Left lung (tissue), 10 donors: ENCODE results near the gene TMEM74B. TPM values are rescaled to one million over a fixed set of nuclear protein-coding genes. Genes with fewer than 3 reads are reported as not detected.
A peak's percentile ranks its signal among the peaks of the same experiment; 100 is the strongest.

Experiments
- ATAC-seq: fragments of 200-7000 bp; cut with Tn5 transposase; one replicate; pipeline ENCODE4 v1.9.1; 2020; ENCODE audit warnings: moderate library complexity
- DNase-seq, 4 donors: peaks; one replicate each; pipeline ENCODE4 v3.0.0-alpha.2; 2013 to 2020
- H3K27ac ChIP-seq, 2 donors: fragments of 200-600 bp; sonication (generic) in 1 of 2; one replicate each; pipeline versions ENCODE4 v1.5.0 to v1.8.0; 2020 to 2021
- H3K27me3 ChIP-seq, 2 donors: fragments of 200-600 bp; sonication (generic) in 1 of 2; one replicate each; pipeline versions ENCODE4 v1.5.0 to v1.8.0; 2020 to 2021
- H3K36me3 ChIP-seq, 2 donors: fragments of 200-600 bp; sonication (generic) in 1 of 2; one replicate each; pipeline versions ENCODE4 v1.5.0 to v1.8.0; 2020 to 2021
- H3K4me1 ChIP-seq, 2 donors: fragments of 200-600 bp; one replicate each; pipeline ENCODE4 v1.8.0; 2021
- H3K4me3 ChIP-seq, 2 donors: fragments of 200-600 bp; sonication (generic) in 1 of 2; one replicate each; pipeline versions ENCODE4 v1.5.0 to v1.8.0; 2020 to 2021; ENCODE audit warnings: mild to moderate bottlenecking in 1 of 2
- H3K9me3 ChIP-seq, 2 donors: fragments of 200-600 bp; sonication (generic) in 1 of 2; one replicate each; pipeline versions ENCODE4 v1.5.0 to v1.8.0; 2020 to 2021
- intact Hi-C, 2 donors: fragments of 100-400 bp; cut with DNase I; formaldehyde crosslinking; loops; one replicate each; pipeline versions ENCODE4 v1.11.2 to v1.14.2; 2022
- polyA plus RNA-seq, 6 donors: library from polyadenylated mRNA; unstranded; fragments of 120-200 nt; gene quantifications; one replicate each; pipeline ENCODE4 v1.2.1, GENCODE V29; 2013; ENCODE audit not compliant: insufficient read length in 6 of 6
- total RNA-seq, 2 donors: library from RNA; stranded (reverse); fragmentation: NEBNext Ultra II Directional; extraction: Animal tissue kit (Norgen Biotek cat#: 25700); gene quantifications; one replicate each; pipeline ENCODE4 v1.2.1, GENCODE V29; 2021
- TF ChIP-seq, protein P1 (sequence below), 2 donors: fragments of 200-600 bp; sonication (generic) in 1 of 2; IDR thresholded peaks; one replicate each; pipeline versions ENCODE4 v1.5.0 to v1.8.0; 2021; ENCODE audit warnings: antibody characterized with exemption in 2 of 2
- donor health status: DM: no; HTN: yes; CAD: no.
- donor health status: DM: no; HTN: no; CAD: no.

The TMEM74B gene
- total and polyA plus RNA-seq, 8 donors: 4.0 to 16.3 (median 13.0) TPM

DNA sequence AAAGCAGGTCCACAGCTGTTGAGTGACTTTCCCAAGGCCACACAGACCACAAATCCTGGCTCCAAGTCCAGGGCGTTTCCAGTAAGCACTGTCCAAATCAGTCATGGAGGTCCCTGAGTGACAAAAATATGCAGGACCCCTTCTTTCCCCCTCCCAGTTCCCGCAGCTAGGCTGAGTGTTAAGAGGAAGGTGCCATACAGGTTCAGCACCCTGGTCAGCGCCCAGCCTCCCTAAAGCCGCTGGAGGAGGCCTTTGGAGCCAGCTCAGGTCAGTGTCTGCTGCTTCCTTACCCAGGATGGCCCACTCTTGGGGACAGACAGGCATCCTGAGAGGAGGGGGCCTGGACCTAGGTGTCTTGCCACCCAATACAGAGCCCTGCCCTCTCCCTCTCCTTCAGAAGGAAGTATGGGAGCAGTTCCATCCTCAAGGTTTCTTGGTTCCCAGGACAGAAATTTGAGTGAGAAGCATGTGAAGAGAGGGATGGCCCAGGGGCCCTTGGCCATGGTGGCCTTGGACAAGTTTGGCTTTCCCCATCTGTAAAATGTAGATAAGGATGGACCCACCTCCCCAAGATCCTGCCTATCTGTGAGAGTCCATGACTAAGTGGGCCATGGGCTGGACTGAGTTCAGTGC lies 13.2 kb downstream of the TMEM74B start:
- Histone ChIP-seq H3K27me3 (no peaks in the 10 kb centered on the region), H3K4me1 (no peaks in the 10 kb centered on the region), H3K4me3 (no peak overlapping the region), H3K27ac (no peak overlapping the region), H3K36me3 (peaks cover 0 to 93% of the 10 kb centered on the region in 2 donors), H3K9me3 (no peaks in the 10 kb centered on the region)
- intact Hi-C loops: no loop called here
- DNase-seq: peak in 2 of 4 donors; percentile 18 to 42
- TF ChIP-seq, protein P1, sequence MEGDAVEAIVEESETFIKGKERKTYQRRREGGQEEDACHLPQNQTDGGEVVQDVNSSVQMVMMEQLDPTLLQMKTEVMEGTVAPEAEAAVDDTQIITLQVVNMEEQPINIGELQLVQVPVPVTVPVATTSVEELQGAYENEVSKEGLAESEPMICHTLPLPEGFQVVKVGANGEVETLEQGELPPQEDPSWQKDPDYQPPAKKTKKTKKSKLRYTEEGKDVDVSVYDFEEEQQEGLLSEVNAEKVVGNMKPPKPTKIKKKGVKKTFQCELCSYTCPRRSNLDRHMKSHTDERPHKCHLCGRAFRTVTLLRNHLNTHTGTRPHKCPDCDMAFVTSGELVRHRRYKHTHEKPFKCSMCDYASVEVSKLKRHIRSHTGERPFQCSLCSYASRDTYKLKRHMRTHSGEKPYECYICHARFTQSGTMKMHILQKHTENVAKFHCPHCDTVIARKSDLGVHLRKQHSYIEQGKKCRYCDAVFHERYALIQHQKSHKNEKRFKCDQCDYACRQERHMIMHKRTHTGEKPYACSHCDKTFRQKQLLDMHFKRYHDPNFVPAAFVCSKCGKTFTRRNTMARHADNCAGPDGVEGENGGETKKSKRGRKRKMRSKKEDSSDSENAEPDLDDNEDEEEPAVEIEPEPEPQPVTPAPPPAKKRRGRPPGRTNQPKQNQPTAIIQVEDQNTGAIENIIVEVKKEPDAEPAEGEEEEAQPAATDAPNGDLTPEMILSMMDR (IDR thresholded peaks at IDR 0.05): no peak
- peak; percentile 49 for ATAC-seq

DNA sequence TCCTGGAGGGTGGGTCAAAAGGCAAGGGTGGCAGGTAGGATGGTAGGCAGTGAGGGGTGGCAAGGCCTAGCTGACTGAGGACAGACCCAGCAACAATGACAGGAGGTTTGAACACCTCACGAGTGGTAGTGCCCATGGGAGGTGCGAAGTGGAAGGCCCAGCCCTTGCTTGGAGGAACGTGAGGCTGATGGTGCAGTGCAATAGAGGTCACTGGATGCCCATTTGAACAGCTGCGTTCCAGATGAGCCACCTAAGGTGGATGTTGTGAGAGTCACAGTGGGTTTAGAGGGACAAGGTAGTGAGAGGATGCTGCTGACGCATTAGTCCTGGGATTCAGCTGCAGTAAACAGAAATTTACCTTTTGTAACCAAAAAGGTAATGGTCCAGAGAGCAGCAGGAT lies 15.6 kb downstream of the TMEM74B start:
- DNase-seq (no peak), ATAC-seq (no peak)
- H3K27me3 ChIP-seq: no peaks in the 10 kb centered on the region
- H3K4me1 ChIP-seq: no peaks in the 10 kb centered on the region
- no peak overlapping the region for H3K4me3 ChIP-seq
- H3K36me3 ChIP-seq: peaks cover 0 to 93% of the 10 kb centered on the region in 2 donors
- intact Hi-C loops: no loop called here
- H3K9me3 ChIP-seq: no peaks in the 10 kb centered on the region
- no peak overlapping the region for H3K27ac ChIP-seq
- TF ChIP-seq, protein P1 (IDR thresholded peaks at IDR 0.05): no peak

DNA sequence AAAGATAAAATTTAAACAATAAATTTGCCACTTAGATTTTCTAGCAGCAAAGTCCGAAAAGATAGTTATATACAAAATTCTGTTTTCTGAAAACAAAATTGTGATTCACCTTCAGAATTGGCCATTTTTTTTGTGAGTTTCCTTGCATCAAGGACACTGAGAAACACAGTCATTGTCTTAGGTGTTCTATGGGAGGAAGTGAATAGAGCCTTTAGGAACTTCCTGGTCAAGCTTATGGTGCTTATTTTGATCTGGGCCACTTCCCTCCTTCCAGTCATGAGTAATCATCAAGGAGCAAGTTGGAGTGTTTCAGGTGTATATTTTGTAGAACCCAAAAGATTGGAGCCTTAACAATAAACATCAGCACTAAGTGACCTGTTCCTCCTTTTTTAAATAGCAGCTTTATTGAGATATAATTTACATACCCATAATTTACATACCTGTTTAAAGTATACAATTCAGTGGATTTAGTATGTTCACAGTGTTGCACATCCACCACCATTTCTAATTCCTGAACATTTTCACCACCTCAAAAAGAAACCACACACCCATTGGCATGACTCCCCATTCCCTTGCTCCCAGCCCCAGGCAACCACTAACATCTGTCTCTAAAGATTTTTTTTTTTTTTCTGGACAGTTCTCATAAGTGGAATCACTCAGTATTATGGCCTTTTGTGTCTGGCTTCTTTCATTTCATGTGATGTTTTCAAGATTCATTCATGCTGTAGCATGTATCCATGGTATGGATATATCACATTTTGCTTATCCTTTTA lies 17.6 kb downstream of the TMEM74B start:
- Histone ChIP-seq H3K4me1 (no peaks in the 10 kb centered on the region), H3K36me3 (peaks cover 0 to 99% of the 10 kb centered on the region in 2 donors), H3K27ac (no peak overlapping the region), H3K27me3 (no peaks in the 10 kb centered on the region), H3K9me3 (no peaks in the 10 kb centered on the region), H3K4me3 (no peak overlapping the region)
- no peak for DNase-seq
- TF ChIP-seq, protein P1 (IDR thresholded peaks at IDR 0.05): no peak
- intact Hi-C loops: no loop called here
- no peak for ATAC-seq

DNA sequence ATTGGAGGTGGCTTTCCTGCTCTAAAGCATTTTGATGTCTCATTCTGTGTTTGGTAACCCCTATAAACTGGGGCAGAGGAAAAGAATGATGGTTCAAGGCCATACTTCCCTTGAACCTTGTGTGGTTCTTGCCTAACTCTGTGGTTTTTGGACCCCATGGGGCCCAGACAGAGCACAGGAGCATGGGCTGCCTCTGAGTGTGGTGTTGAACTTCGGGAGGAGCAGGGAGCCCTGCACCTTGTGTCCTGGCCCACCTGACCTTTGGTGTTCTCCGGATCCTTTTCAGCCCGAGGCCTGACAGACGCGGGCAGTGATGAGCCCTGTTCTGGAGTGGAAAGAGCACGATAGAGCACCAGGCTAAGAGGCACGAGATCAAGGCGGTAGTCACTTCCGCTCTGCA lies 18.8 kb downstream of the TMEM74B start:
- ATAC-seq: no peak
- no peak overlapping the region for H3K4me3 ChIP-seq
- H3K27ac ChIP-seq: no peak overlapping the region
- TF ChIP-seq, protein P1 (IDR thresholded peaks at IDR 0.05): no peak
- H3K27me3 ChIP-seq: no peaks in the 10 kb centered on the region
- DNase-seq: no peak
- no peaks in the 10 kb centered on the region for H3K9me3 ChIP-seq
- peaks cover 0 to 99% of the 10 kb centered on the region in 2 donors for H3K36me3 ChIP-seq
- intact Hi-C loops: no loop called here
- H3K4me1 ChIP-seq: no peaks in the 10 kb centered on the region

DNA sequence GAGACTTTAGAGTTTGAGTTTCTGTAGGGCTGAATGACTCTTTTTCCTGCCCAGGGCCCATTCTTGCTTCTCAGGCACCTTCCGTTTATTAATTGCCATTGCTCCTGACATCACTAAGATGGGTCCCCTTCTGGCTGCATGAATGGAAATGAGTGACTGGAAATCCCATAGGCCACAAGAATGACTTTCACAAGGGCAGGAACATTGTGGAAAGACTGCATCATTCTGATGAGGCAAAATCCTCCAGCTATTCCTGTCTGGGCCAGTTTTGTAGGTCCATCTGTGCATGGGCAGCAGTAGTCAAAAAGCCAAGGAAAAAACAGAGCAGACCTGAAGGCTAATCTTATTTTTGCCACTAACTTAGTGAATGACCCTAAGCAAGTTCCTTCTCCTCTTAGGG lies 19.3 kb downstream of the TMEM74B start:
- Histone ChIP-seq H3K36me3 (peaks cover 0 to 99% of the 10 kb centered on the region in 2 donors), H3K4me3 (no peak overlapping the region), H3K4me1 (no peaks in the 10 kb centered on the region), H3K27ac (no peak overlapping the region), H3K9me3 (no peaks in the 10 kb centered on the region), H3K27me3 (no peaks in the 10 kb centered on the region)
- intact Hi-C loops: no loop called here
- DNase-seq: no peak
- no peak for ATAC-seq
- TF ChIP-seq, protein P1 (IDR thresholded peaks at IDR 0.05): no peak
